ENCODE measurements around the gene SPATA46. TPM values are rescaled to one million over a fixed set of nuclear protein-coding genes. Genes with fewer than 3 reads are reported as not detected.

SPATA46 gene
- polyA plus RNA-seq, 1 experiment = not detected

- DNase-seq (ENCODE audit: low read depth) = no peak
- H3K36me3 ChIP-seq (ENCODE audit: control insufficient read depth, insufficient read depth, low read length) = no peaks in the 10 kb centered on the region
- no peak for TF ChIP-seq CTCF (IDR thresholded peaks at IDR 0.05; ENCODE audit: insufficient read depth, low read depth, low read length)
- CTCF ChIA-PET = interaction anchor here (1.4 to 5.2 kb wide), 3 partner anchors 21 to 337 kb away, joined by 4 to 19 read pairs (median 10); no protein-coding TSS in a partner anchor
- POLR2A ChIA-PET = no interaction called here
- H3K27me3 ChIP-seq (ENCODE audit: control insufficient read depth, insufficient read depth, low read length) = peaks cover 5% of the 10 kb centered on the region; the same call in 1 of the 2 replicates
- H3K4me3 ChIP-seq (ENCODE audit: low read depth, low read length) = no peak overlapping the region
Measured at GRCh38 chr1:162388083-162388594, 11.5 kb upstream of the SPATA46 start.

GRCh38 chr1:162387226-162388082, 10.8 kb upstream of the SPATA46 start:
- Histone ChIP-seq H3K36me3 (ENCODE audit: control insufficient read depth, insufficient read depth, low read length) (no peaks in the 10 kb centered on the region), H3K4me3 (ENCODE audit: low read depth, low read length) (no peak overlapping the region), H3K27me3 (ENCODE audit: control insufficient read depth, insufficient read depth, low read length) (peaks cover 5% of the 10 kb centered on the region; the same call in 1 of the 2 replicates)
- CTCF ChIA-PET = interaction anchor here (0.8 to 1.0 kb wide), 2 partner anchors 10 to 12 kb away, joined by 3 read pairs; no protein-coding TSS in a partner anchor
- DNase-seq (ENCODE audit: low read depth) = no peak
- POLR2A ChIA-PET = no interaction called here
- no peak for TF ChIP-seq CTCF (IDR thresholded peaks at IDR 0.05; ENCODE audit: insufficient read depth, low read depth, low read length)

- H3K4me3 ChIP-seq (ENCODE audit: low read depth, low read length) = no peak overlapping the region
- H3K27me3 ChIP-seq (ENCODE audit: control insufficient read depth, insufficient read depth, low read length) = peaks cover 5% of the 10 kb centered on the region; the same call in 1 of the 2 replicates
- H3K36me3 ChIP-seq (ENCODE audit: control insufficient read depth, insufficient read depth, low read length) = no peaks in the 10 kb centered on the region
- ChIA-PET CTCF (interaction anchor here (0.8 to 1.0 kb wide), 2 partner anchors 9 to 11 kb away, joined by 3 read pairs; no protein-coding TSS in a partner anchor), POLR2A (no interaction called here)
- TF ChIP-seq CTCF (IDR thresholded peaks at IDR 0.05; ENCODE audit: insufficient read depth, low read depth, low read length) = no peak
- no peak for DNase-seq (ENCODE audit: low read depth)
Measured at GRCh38 chr1:162386292-162387225, 9.9 kb upstream of the SPATA46 start.

- POLR2A ChIA-PET = no interaction called here
- H3K36me3 ChIP-seq (ENCODE audit: control insufficient read depth, insufficient read depth, low read length) = no peaks in the 10 kb centered on the region
- H3K27me3 ChIP-seq (ENCODE audit: control insufficient read depth, insufficient read depth, low read length) = 0 out of 2 replicates have a peak, but pooled peaks cover 2% of the 10 kb centered on the region
- CTCF ChIA-PET = interaction anchor here (1.4 kb wide), 1 partner anchor 28 kb away, joined by 5 read pairs; no protein-coding TSS in a partner anchor
- no peak for DNase-seq (ENCODE audit: low read depth)
- no peak for TF ChIP-seq CTCF (IDR thresholded peaks at IDR 0.05; ENCODE audit: insufficient read depth, low read depth, low read length)
- H3K4me3 ChIP-seq (ENCODE audit: low read depth, low read length) = no peak overlapping the region
Measured at GRCh38 chr1:162385702-162386101, 9.0 kb upstream of the SPATA46 start.
